Heart left ventricle (tissue), 16 donors: ENCODE measurements around the gene HIRIP3. TPM values are rescaled to one million over a fixed set of nuclear protein-coding genes. Genes with fewer than 3 reads are reported as not detected.
A peak's percentile ranks its signal among the peaks of the same experiment; 100 is the strongest.

ENCODE experiments used
- ATAC-seq, 4 donors: fragments of 200-7000 bp; cut with Tn5 transposase; one replicate each; pipeline ENCODE4 v1.9.1; 2020 to 2022; ENCODE audit warnings: moderate library complexity in 4 of 4, mild to moderate bottlenecking in 3 of 4, moderate number of reproducible peaks in 1 of 4
- DNase-seq, 5 donors: peaks; one replicate each; pipeline ENCODE4 v3.0.0-alpha.2; 2020
- H3K27ac ChIP-seq, 12 donors: fragments of 200-600 bp; sonication (generic) in 4 of 12; one replicate each; pipeline versions ENCODE4 v1.5.0 to v1.8.0; 2016 to 2022; ENCODE audit warnings: mild to moderate bottlenecking in 2 of 12
- H3K27me3 ChIP-seq, 9 donors: fragments of 200-600 bp; sonication (generic) in 2 of 9; one replicate each; pipeline versions ENCODE4 v1.5.1 to v1.8.0; 2016 to 2022; ENCODE audit warnings: mild to moderate bottlenecking in 3 of 9
- H3K36me3 ChIP-seq, 9 donors: fragments of 200-600 bp; sonication (generic) in 2 of 9; one replicate each; pipeline versions ENCODE4 v1.5.0 to v1.8.0; 2018 to 2022; ENCODE audit warnings: mild to moderate bottlenecking in 2 of 9
- H3K4me1 ChIP-seq, 12 donors: fragments of 200-600 bp; sonication (generic) in 4 of 12; one replicate each; pipeline versions ENCODE4 v1.5.0 to v1.8.0; 2016 to 2022; ENCODE audit warnings: mild to moderate bottlenecking in 3 of 12
- H3K4me3 ChIP-seq, 12 donors: fragments of 200-600 bp; sonication (generic) in 4 of 12; one replicate each; pipeline versions ENCODE4 v1.5.0 to v1.8.0; 2017 to 2022; ENCODE audit warnings: mild to moderate bottlenecking in 9 of 12, moderate library complexity in 4 of 12
- H3K9me3 ChIP-seq, 12 donors: fragments of 200-600 bp; sonication (generic) in 4 of 12; one replicate each; pipeline versions ENCODE4 v1.5.0 to v1.8.0; 2016 to 2022; ENCODE audit warnings: mild to moderate bottlenecking in 1 of 12
- POLR2A ChIP-seq, 2 donors: fragments of 450-650 bp; IDR thresholded peaks; one replicate each; pipeline ENCODE4 v1.6.1; 2017; ENCODE audit warnings: antibody characterized with exemption in 2 of 2, mild to moderate bottlenecking in 2 of 2, moderate library complexity in 2 of 2
- WGBS, 4 donors: extraction: QIAGEN DNeasy Blood & Tissue Kit in 2 of 4; methylation state at CpG; one replicate each; pipeline versions ENCODE4 v1.1.5 to v1.1.7; 2013 to 2018; 5-methylcytosine and 5-hydroxymethylcytosine counted together
- intact Hi-C, 10 donors: fragments of 100-400 bp; cut with DNase I; formaldehyde crosslinking; loops; one replicate each; pipeline versions ENCODE4 v1.11.1 to v1.14.2; 2022
- polyA plus RNA-seq, 2 donors: library from polyadenylated mRNA; stranded (reverse); fragments of 200-250 nt; gene quantifications; one replicate each; pipeline ENCODE4 v1.2.3, GENCODE V29; 2013
- total RNA-seq, 9 donors: library from RNA; depleted of rRNA in 2 of 9; stranded (reverse); fragments of >200 nt in 2 of 9; fragmentation: NEBNext Ultra II Directional in 3 of 9; extraction: Animal tissue kit (Norgen Biotek cat#: 25700) in 3 of 9; gene quantifications; one replicate each; pipeline versions ENCODE4 v1.1.0 to v1.2.4, GENCODE V29; 2016 to 2023
- TF ChIP-seq, protein P1 (sequence below), 12 donors: fragments of 200-600 bp; sonication (generic) in 4 of 12; IDR thresholded peaks; one replicate each; pipeline versions ENCODE4 v1.5.0 to v1.8.0; 2018 to 2022; ENCODE audit warnings: antibody characterized with exemption in 12 of 12, mild to moderate bottlenecking in 5 of 12
- donor health status: ischemic (EF 13 %, LVEDD 7.1; RV severe dilation, severe dysfunction).
- donor health status: healthy with polysubstance abuse.
- donor health status: DM: no; HTN: yes; CAD: no.
- donor health status: DM: no; HTN: no; CAD: no.
- donor health status: ischemic (EF 25% LVEDD 6.9; RV normal size, moderate dysfunction).
- donor health status: ischemic (EF 25% LVEDD 5.7; RV mildly dilated, moderate dysfunction).
- donor health status: healthy.
- donor health status: DM: yes; HTN: yes; CAD: no.
- donor health status: ischemic (EF 35%, LVEDD 5.7; RV mildly dilated, moderate dysfunction).
- donor health status: nonischemic (EF 11% LVEDD 7.7; RV severe dilation, severe dysfunction).
- donor health status: DM: yes; HTN: yes; CAD: no.
- donor health status: PGD.
- donor health status: ischemic (EF 29% LVEDD 5.4; RV normal size, mild dysfunction).
- donor health status: nonischemic (EF 23%, LVEDD 6.1; RV moderate dilation, normal function).

HIRIP3 gene
- total and polyA plus RNA-seq, 11 donors = 13.3 to 27.4 (median 17.6) TPM

DNA sequence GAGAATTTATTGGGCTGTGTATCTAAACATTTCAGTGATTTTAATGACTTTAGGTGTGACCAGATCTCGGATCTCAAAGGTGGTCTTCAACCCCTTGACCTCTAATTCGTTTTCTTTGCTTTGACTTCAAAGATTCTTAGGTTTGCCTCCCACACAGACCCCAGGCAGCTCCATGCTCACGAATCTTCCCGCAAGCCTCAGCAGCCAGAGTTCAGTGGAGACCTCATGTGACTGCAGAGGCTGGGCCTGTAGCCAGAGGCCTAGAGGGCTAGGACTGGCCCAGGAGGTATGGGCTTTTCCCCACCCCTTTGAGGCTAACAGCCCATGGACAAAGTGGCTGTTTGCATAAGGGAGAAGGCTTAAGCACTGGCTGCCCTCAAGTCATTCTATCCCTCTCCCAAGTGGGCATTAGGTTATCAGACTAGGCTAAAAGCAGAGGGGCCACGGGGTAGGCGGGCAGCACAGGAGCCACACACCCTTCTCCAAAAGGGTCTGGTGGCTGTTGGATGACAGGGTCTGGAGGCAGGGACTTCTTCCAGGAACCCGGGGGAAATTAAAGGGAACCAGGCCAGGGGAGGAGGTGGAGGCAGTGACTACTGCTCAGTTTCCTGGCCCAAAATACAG is 3.0 kb downstream of the HIRIP3 start:
- DNase-seq = peak in 1 of 5 donors; percentile 18
- intact Hi-C loops = loop anchor here in 2 of 10 donors (10.0 kb wide), 2 partner anchors 178 to 188 kb away; partner anchors contain the start of genes MAZ (in 1 of the 2), PAGR1 (in 1 of the 2) and PRRT2 (in 1 of the 2)
- WGBS, 4 donors = 45 to 56% (median 52%) methylated on average over 7 of the region's 7 CpGs

DNA sequence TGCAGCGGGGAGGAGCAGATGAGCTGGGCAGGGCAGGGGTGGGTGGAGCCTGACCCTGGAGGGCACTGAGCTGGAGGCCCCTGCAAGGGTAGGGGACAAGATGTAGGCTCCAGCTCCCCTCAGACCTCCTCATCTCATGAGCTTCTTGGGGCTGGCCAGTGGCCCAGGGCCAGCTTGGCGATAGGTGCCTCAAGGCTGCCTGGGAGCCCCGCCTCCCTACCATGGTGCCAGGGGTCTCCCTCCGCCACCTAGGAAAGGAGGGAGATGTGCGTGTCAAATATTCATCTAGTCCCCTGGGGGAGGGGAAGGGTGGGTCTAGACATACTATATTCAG is 3.9 kb downstream of the HIRIP3 start:
- peaks cover 0 to 75% (median 72%) of the 10 kb centered on the region in 9 donors for H3K36me3 ChIP-seq
- 74 to 85% (median 79%) methylated on average over 5 of the region's 5 CpGs for WGBS, 4 donors

More for the DNA sequence above, 3.0 kb downstream of the HIRIP3 start:
- H3K36me3 ChIP-seq = peaks cover 0 to 66% (median 63%) of the 10 kb centered on the region in 9 donors
- no peak overlapping the region for H3K4me3 ChIP-seq
- peaks cover 0 to 30% (median 18%) of the 10 kb centered on the region in 12 donors for H3K4me1 ChIP-seq
- no peaks in the 10 kb centered on the region for H3K9me3 ChIP-seq
- no peak for TF ChIP-seq POLR2A (IDR thresholded peaks at IDR 0.05)
- TF ChIP-seq, protein P1, sequence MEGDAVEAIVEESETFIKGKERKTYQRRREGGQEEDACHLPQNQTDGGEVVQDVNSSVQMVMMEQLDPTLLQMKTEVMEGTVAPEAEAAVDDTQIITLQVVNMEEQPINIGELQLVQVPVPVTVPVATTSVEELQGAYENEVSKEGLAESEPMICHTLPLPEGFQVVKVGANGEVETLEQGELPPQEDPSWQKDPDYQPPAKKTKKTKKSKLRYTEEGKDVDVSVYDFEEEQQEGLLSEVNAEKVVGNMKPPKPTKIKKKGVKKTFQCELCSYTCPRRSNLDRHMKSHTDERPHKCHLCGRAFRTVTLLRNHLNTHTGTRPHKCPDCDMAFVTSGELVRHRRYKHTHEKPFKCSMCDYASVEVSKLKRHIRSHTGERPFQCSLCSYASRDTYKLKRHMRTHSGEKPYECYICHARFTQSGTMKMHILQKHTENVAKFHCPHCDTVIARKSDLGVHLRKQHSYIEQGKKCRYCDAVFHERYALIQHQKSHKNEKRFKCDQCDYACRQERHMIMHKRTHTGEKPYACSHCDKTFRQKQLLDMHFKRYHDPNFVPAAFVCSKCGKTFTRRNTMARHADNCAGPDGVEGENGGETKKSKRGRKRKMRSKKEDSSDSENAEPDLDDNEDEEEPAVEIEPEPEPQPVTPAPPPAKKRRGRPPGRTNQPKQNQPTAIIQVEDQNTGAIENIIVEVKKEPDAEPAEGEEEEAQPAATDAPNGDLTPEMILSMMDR (IDR thresholded peaks at IDR 0.05) = no peak
- H3K27ac ChIP-seq = no peak overlapping the region
- no peak for ATAC-seq
- no peaks in the 10 kb centered on the region for H3K27me3 ChIP-seq

DNA sequence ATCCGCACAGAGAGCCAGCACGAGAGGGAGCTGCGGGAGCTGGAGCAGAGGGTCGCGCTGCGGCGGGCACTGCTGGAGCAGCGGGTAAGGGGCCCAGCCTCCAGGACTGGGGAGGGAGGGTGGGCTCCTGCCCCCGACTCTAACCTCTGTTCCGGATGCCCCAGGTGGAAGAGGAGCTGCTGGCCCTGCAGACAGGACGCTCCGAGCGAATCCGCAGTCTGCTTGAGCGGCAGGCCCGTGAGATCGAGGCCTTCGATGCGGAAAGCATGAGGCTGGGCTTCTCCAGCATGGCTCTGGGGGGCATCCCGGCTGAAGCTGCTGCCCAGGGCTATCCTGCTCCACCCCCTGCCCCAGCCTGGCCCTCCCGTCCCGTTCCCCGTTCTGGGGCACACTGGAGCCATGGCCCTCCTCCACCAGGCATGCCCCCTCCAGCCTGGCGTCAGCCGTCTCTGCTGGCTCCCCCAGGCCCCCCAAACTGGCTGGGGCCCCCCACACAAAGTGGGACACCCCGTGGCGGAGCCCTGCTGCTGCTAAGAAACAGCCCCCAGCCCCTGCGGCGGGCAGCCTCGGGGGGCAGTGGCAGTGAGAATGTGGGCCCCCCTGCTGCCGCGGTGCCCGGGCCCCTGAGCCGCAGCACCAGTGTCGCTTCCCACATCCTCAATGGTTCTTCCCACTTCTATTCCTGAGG is 4.4 kb downstream of the HIRIP3 start:
- intact Hi-C loops = loop anchor here in 3 of 10 donors (2.0 to 10.0 kb wide), 3 partner anchors 14 to 186 kb away; partner anchors contain the start of genes MAZ (in 1 of the 3), PAGR1 (in 1 of the 3) and PRRT2 (in 1 of the 3)
- H3K27me3 ChIP-seq = no peaks in the 10 kb centered on the region
- no peak for DNase-seq
- ATAC-seq = no peak
- H3K36me3 ChIP-seq = peaks cover 0 to 80% (median 77%) of the 10 kb centered on the region in 9 donors
- 92 to 97% (median 92%) methylated on average over 5 to 35 of the region's 35 CpGs for WGBS, 4 donors
- H3K9me3 ChIP-seq = no peaks in the 10 kb centered on the region
- peak overlapping the region in 1 of 12 donors; percentile 17 for H3K27ac ChIP-seq
- TF ChIP-seq, protein P1 (IDR thresholded peaks at IDR 0.05) = no peak
- TF ChIP-seq POLR2A (IDR thresholded peaks at IDR 0.05) = no peak
- peaks cover 0 to 21% (median 11%) of the 10 kb centered on the region in 12 donors for H3K4me1 ChIP-seq
- H3K4me3 ChIP-seq = no peak overlapping the region

More for the DNA sequence above, 3.9 kb downstream of the HIRIP3 start:
- Histone ChIP-seq H3K27ac (peak overlapping the region in 1 of 12 donors; percentile 17), H3K9me3 (no peaks in the 10 kb centered on the region), H3K4me3 (no peak overlapping the region), H3K4me1 (peaks cover 0 to 23% (median 12%) of the 10 kb centered on the region in 12 donors), H3K27me3 (no peaks in the 10 kb centered on the region)
- intact Hi-C loops = loop anchor here in 3 of 10 donors (2.0 to 10.0 kb wide), 3 partner anchors 15 to 187 kb away; partner anchors contain the start of genes MAZ (in 1 of the 3), PAGR1 (in 1 of the 3) and PRRT2 (in 1 of the 3)
- ATAC-seq (no peak), DNase-seq (no peak)
- no peak for TF ChIP-seq POLR2A (IDR thresholded peaks at IDR 0.05)
- TF ChIP-seq, protein P1 (IDR thresholded peaks at IDR 0.05) = no peak

DNA sequence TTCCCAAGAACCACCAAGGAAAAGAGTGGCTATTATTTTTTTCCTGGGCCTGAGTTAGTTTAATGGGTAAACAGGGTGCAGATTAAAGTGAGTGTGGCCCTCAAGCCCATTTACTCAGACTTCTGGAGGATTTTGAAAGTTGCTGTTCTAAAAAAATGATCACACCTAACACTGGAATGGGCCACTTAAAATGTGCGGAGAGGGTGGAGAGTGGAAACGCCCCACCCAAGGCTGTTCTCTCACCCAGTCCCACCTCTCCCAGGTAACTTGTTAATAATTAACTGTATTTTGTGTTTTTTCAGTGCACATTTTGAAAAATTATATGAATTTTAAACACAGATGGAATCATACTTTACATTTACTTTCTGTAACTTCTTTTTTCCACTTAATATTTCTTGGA is 5.4 kb downstream of the HIRIP3 start:
- no peak overlapping the region for H3K4me3 ChIP-seq
- ATAC-seq = no peak
- H3K27ac ChIP-seq = no peak overlapping the region
- no peaks in the 10 kb centered on the region for H3K27me3 ChIP-seq
- DNase-seq = no peak
- WGBS, 4 donors = 89 to 95% (median 93%) methylated on average over 2 of the region's 2 CpGs
- TF ChIP-seq, protein P1 (IDR thresholded peaks at IDR 0.05) = no peak
- TF ChIP-seq POLR2A (IDR thresholded peaks at IDR 0.05) = no peak
- H3K4me1 ChIP-seq = peaks cover 0 to 21% (median 10%) of the 10 kb centered on the region in 12 donors
- intact Hi-C loops = loop anchor here in 3 of 10 donors (2.0 to 10.0 kb wide), 3 partner anchors 13 to 185 kb away; partner anchors contain the start of genes MAZ (in 1 of the 3), PAGR1 (in 1 of the 3) and PRRT2 (in 1 of the 3)
- H3K9me3 ChIP-seq = no peaks in the 10 kb centered on the region
- peaks cover 6 to 90% (median 87%) of the 10 kb centered on the region in 9 donors for H3K36me3 ChIP-seq
